ENCODE results near the gene YRDC.

DNA sequence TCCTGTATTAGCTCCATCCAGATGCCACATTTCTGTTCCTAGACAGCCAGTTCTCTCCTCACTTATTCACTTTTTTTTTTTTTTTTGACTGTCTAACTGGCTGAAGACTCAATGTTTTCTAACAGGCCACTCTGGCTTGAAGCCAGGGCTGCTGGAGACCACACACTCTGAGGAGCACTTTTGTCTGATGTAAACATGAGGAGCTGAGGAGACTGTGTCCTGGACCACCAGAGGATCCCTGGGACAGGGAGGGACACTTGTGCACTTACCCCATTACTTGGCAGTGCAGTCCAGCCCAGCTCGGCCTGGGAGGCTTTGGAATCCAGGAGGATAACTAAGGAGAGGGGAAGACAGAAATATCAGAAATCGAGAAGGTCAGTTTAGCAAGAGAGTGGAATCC lies 45.5 kb downstream of the YRDC start:
- TF ChIP-seq POLR2A (IDR thresholded peaks at IDR 0.05): no peak
- TF ChIP-seq, protein P1, sequence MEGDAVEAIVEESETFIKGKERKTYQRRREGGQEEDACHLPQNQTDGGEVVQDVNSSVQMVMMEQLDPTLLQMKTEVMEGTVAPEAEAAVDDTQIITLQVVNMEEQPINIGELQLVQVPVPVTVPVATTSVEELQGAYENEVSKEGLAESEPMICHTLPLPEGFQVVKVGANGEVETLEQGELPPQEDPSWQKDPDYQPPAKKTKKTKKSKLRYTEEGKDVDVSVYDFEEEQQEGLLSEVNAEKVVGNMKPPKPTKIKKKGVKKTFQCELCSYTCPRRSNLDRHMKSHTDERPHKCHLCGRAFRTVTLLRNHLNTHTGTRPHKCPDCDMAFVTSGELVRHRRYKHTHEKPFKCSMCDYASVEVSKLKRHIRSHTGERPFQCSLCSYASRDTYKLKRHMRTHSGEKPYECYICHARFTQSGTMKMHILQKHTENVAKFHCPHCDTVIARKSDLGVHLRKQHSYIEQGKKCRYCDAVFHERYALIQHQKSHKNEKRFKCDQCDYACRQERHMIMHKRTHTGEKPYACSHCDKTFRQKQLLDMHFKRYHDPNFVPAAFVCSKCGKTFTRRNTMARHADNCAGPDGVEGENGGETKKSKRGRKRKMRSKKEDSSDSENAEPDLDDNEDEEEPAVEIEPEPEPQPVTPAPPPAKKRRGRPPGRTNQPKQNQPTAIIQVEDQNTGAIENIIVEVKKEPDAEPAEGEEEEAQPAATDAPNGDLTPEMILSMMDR (IDR thresholded peaks at IDR 0.05): no peak

Data from testis (tissue), 2 donors.